Measurements from ENCODE around the gene RNF187. TPM values are rescaled to one million over a fixed set of nuclear protein-coding genes. Genes with fewer than 3 reads are reported as not detected.
A peak's percentile ranks its signal among the peaks of the same experiment; 100 is the strongest.

The RNF187 gene
- total and polyA plus RNA-seq, 4 donors, result 58.9 to 242 (median 153) TPM

- Histone ChIP-seq H3K27me3 (ENCODE audit: control insufficient read depth, insufficient read depth, low read length) (no peaks in the 10 kb centered on the region), H3K4me1 (ENCODE audit: control insufficient read depth, insufficient read depth, low read length) (peaks cover 10% of the 10 kb centered on the region), H3K4me3 (ENCODE audit: low read depth, low read length) (no peak overlapping the region), H3K9me3 (ENCODE audit: control insufficient read depth, insufficient read depth, low read length) (no peaks in the 10 kb centered on the region), H3K36me3 (ENCODE audit: control insufficient read depth, insufficient read depth, low read length) (peaks cover 67% of the 10 kb centered on the region), H3K27ac (ENCODE audit: low read depth, low read length) (no peak overlapping the region)
- 93% methylated on average over 9 of the region's 9 CpGs for WGBS (ENCODE audit: insufficient coverage)
- DNase-seq (ENCODE audit: low read depth in 4 of 6, low spot score in 6 of 6), result no peak
Measured at GRCh38 chr1:228494044-228494353, 6.8 kb downstream of the RNF187 start.

- no peak overlapping the region for H3K4me3 ChIP-seq (ENCODE audit: low read depth, low read length)
- peaks cover 6% of the 10 kb centered on the region for H3K4me1 ChIP-seq (ENCODE audit: control insufficient read depth, insufficient read depth, low read length)
- peaks cover 64% of the 10 kb centered on the region for H3K36me3 ChIP-seq (ENCODE audit: control insufficient read depth, insufficient read depth, low read length)
- H3K9me3 ChIP-seq (ENCODE audit: control insufficient read depth, insufficient read depth, low read length), result no peaks in the 10 kb centered on the region
- 100% methylated on average over 1 of the region's 7 CpGs for WGBS (ENCODE audit: insufficient coverage)
- no peaks in the 10 kb centered on the region for H3K27me3 ChIP-seq (ENCODE audit: control insufficient read depth, insufficient read depth, low read length)
- no peak overlapping the region for H3K27ac ChIP-seq (ENCODE audit: low read depth, low read length)
- no peak for DNase-seq (ENCODE audit: low read depth in 4 of 6, low spot score in 6 of 6)
Measured at GRCh38 chr1:228494391-228494790, 7.2 kb downstream of the RNF187 start.

DNA sequence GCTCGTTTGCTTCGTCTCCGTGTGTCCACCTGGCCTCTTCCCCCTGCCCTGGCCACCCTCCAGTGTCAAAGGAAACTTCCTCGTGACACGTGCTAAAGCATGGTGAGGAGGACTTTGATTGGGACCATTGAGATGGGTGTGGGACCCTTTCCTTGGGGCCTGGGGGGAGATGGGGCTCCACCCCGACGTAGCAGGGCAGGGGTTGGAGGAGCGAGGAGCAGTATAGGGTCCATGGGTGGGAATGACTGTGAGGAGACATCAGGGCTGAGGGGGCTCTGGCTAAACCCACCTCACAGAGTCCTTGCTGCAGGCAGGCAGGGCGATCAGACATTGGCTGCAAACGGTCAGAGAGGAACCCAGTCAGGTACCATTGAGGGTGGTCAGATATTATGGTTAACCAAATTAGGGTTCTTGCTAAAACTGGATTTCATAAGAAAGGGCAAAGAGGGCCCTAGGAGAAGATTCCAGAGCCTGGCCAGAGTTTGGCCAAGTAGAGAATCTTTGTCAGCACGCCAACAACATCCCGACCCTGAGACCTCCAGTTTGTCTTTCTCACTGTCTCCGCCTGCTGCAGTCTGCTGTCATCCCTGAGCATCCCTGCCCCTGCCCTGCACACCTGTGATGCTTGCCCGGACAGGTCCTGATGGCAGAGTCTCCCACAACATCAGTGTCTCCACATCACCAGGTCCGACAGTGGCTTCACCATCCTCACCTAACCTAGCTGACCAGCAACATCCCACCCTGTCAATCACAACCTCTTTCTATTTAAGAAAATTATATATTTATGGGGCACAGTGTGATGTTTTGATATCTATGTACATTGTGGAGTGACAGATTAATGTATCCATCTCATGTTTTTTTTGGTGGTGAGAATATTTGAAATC is 8.0 kb downstream of the RNF187 start:
- Histone ChIP-seq H3K4me1 (ENCODE audit: control insufficient read depth, insufficient read depth, low read length) (peaks cover 3% of the 10 kb centered on the region), H3K27me3 (ENCODE audit: control insufficient read depth, insufficient read depth, low read length) (no peaks in the 10 kb centered on the region), H3K27ac (ENCODE audit: low read depth, low read length) (no peak overlapping the region), H3K36me3 (ENCODE audit: control insufficient read depth, insufficient read depth, low read length) (peaks cover 55% of the 10 kb centered on the region), H3K9me3 (ENCODE audit: control insufficient read depth, insufficient read depth, low read length) (no peaks in the 10 kb centered on the region), H3K4me3 (ENCODE audit: low read depth, low read length) (no peak overlapping the region)
- 96% methylated on average over 9 of the region's 15 CpGs for WGBS (ENCODE audit: insufficient coverage)
- DNase-seq (ENCODE audit: low read depth in 4 of 6, low spot score in 6 of 6), result no peak

DNA sequence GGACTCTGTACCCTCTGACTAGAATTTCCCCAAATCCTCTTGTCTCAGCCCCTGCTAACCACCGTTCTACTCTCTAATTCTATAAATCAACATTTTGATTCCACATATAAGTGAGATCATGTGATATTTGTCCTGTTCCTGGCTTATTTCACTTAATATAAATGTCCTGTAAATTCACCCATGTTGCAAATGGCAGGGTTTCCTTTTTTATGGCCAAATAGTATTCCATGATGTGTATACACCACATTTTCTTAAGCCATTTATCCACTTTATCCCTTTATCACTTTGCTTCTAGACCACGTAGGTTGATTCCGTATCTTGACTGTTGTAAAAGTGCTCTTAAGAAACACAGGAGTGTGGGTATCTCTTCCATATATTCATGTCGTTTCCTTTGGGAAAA is 8.9 kb downstream of the RNF187 start:
- DNase-seq (ENCODE audit: low read depth in 4 of 6, low spot score in 6 of 6), result no peak
- no peak overlapping the region for H3K27ac ChIP-seq (ENCODE audit: low read depth, low read length)
- WGBS (ENCODE audit: insufficient coverage), result no CpG with 5 or more reads among the region's 4 CpGs
- H3K27me3 ChIP-seq (ENCODE audit: control insufficient read depth, insufficient read depth, low read length), result no peaks in the 10 kb centered on the region
- peaks cover 6% of the 10 kb centered on the region for H3K4me1 ChIP-seq (ENCODE audit: control insufficient read depth, insufficient read depth, low read length)
- H3K9me3 ChIP-seq (ENCODE audit: control insufficient read depth, insufficient read depth, low read length), result no peaks in the 10 kb centered on the region
- peaks cover 47% of the 10 kb centered on the region for H3K36me3 ChIP-seq (ENCODE audit: control insufficient read depth, insufficient read depth, low read length)
- no peak overlapping the region for H3K4me3 ChIP-seq (ENCODE audit: low read depth, low read length)

DNA sequence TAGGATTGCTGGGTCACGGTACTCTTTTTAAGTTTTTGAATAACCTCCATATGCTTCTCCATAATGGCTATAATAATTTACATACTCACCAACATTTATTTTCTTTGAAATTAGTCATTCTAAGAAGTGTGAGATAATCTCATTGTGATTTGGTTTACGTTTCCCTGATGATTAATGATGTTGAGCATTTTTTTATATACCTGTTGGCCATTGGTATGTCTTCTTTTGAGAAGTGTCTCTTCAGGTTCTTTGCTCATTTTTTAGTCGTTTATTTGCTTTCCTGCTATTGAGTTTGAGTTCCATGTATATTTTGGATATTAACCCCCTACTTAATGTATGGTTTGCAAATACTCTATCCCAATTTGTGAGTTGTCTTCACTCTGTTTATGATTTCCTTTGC is 9.3 kb downstream of the RNF187 start:
- H3K27me3 ChIP-seq (ENCODE audit: control insufficient read depth, insufficient read depth, low read length), result no peaks in the 10 kb centered on the region
- no peak overlapping the region for H3K27ac ChIP-seq (ENCODE audit: low read depth, low read length)
- H3K4me3 ChIP-seq (ENCODE audit: low read depth, low read length), result no peak overlapping the region
- H3K9me3 ChIP-seq (ENCODE audit: control insufficient read depth, insufficient read depth, low read length), result no peaks in the 10 kb centered on the region
- H3K36me3 ChIP-seq (ENCODE audit: control insufficient read depth, insufficient read depth, low read length), result peaks cover 42% of the 10 kb centered on the region
- no CpG with 5 or more reads among the region's 3 CpGs for WGBS (ENCODE audit: insufficient coverage)
- peaks cover 10% of the 10 kb centered on the region for H3K4me1 ChIP-seq (ENCODE audit: control insufficient read depth, insufficient read depth, low read length)
- no peak for DNase-seq (ENCODE audit: low read depth in 4 of 6, low spot score in 6 of 6)

DNA sequence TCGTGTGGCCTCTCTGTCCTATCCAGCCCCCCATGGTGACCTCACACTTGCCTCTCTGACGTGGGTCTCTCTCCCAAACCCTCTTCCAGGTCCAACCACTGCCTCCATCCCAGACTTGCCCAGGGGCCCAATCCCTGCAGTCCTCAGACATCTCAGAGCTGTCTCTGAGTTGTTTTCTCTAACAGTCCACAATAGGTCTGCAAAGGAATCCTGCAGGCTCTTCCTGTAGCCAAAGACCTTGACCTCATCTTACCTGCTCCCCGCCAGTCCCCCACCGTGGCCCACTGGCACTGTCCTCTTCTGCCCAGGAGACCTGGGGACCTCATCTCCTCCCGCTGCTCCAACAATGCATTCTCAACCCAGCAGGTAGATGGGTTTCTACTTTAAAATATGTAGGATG is 10.0 kb downstream of the RNF187 start:
- peaks cover 39% of the 10 kb centered on the region for H3K36me3 ChIP-seq (ENCODE audit: control insufficient read depth, insufficient read depth, low read length)
- H3K4me3 ChIP-seq (ENCODE audit: low read depth, low read length), result no peak overlapping the region
- H3K27ac ChIP-seq (ENCODE audit: low read depth, low read length), result no peak overlapping the region
- WGBS (ENCODE audit: insufficient coverage), result 54% methylated on average over 2 of the region's 5 CpGs
- H3K27me3 ChIP-seq (ENCODE audit: control insufficient read depth, insufficient read depth, low read length), result no peaks in the 10 kb centered on the region
- no peak for DNase-seq (ENCODE audit: low read depth in 4 of 6, low spot score in 6 of 6)
- H3K4me1 ChIP-seq (ENCODE audit: control insufficient read depth, insufficient read depth, low read length), result peaks cover 11% of the 10 kb centered on the region
- H3K9me3 ChIP-seq (ENCODE audit: control insufficient read depth, insufficient read depth, low read length), result no peaks in the 10 kb centered on the region

- H3K4me3 ChIP-seq (ENCODE audit: low read depth, low read length), result no peak overlapping the region
- H3K27ac ChIP-seq (ENCODE audit: low read depth, low read length), result no peak overlapping the region
- H3K4me1 ChIP-seq (ENCODE audit: control insufficient read depth, insufficient read depth, low read length), result peaks cover 11% of the 10 kb centered on the region
- DNase-seq (ENCODE audit: low read depth in 4 of 6, low spot score in 6 of 6), result no peak
- peaks cover 34% of the 10 kb centered on the region for H3K36me3 ChIP-seq (ENCODE audit: control insufficient read depth, insufficient read depth, low read length)
- WGBS (ENCODE audit: insufficient coverage), result 80% methylated on average over 6 of the region's 8 CpGs
- no peaks in the 10 kb centered on the region for H3K27me3 ChIP-seq (ENCODE audit: control insufficient read depth, insufficient read depth, low read length)
- H3K9me3 ChIP-seq (ENCODE audit: control insufficient read depth, insufficient read depth, low read length), result no peaks in the 10 kb centered on the region
Measured at GRCh38 chr1:228497817-228498216, 10.6 kb downstream of the RNF187 start.

DNA sequence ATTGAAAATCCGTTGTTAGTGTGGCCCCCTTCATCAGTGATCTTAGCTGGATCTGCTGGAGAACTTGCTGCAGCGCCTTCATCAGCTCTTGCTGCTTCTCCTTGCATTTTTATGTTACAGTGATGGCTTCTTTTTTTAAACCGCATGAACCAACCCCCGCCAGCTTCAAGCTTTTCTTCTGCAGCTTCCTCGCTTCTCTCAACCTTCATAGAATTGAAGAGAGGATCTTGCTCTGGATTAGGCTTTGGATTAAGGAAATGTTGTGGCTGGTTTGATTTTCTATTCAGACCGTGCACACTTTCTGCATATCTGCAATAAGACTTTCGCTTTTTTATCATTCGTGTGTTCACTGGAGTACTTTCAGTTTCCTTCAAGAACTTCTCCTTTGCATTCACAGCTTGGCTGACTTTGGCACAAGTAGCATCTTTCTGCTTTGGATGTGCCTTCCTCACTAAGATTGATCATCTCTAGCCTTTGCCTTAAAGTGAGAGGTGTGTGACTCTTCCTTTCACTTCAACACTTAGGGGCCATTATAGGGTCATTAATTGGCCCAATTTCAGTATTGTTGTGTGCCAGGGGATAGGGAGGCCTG is 13.1 kb downstream of the RNF187 start:
- peaks cover under 1% of the 10 kb centered on the region for H3K27me3 ChIP-seq (ENCODE audit: control insufficient read depth, insufficient read depth, low read length)
- H3K9me3 ChIP-seq (ENCODE audit: control insufficient read depth, insufficient read depth, low read length), result no peaks in the 10 kb centered on the region
- 76% methylated on average over 3 of the region's 8 CpGs for WGBS (ENCODE audit: insufficient coverage)
- DNase-seq (ENCODE audit: low read depth in 4 of 6, low spot score in 6 of 6), result no peak
- H3K4me1 ChIP-seq (ENCODE audit: control insufficient read depth, insufficient read depth, low read length), result peaks cover 11% of the 10 kb centered on the region
- H3K36me3 ChIP-seq (ENCODE audit: control insufficient read depth, insufficient read depth, low read length), result peaks cover 10% of the 10 kb centered on the region
- H3K4me3 ChIP-seq (ENCODE audit: low read depth, low read length), result no peak overlapping the region
- no peak overlapping the region for H3K27ac ChIP-seq (ENCODE audit: low read depth, low read length)

GRCh38 chr1:228500901-228501871 is 14.0 kb downstream of the RNF187 start:
- H3K27ac ChIP-seq (ENCODE audit: low read depth, low read length), result no peak overlapping the region
- H3K4me3 ChIP-seq (ENCODE audit: low read depth, low read length), result peak overlapping the region; percentile 9
- H3K36me3 ChIP-seq (ENCODE audit: control insufficient read depth, insufficient read depth, low read length), result peaks cover 6% of the 10 kb centered on the region
- peaks cover 11% of the 10 kb centered on the region for H3K4me1 ChIP-seq (ENCODE audit: control insufficient read depth, insufficient read depth, low read length)
- H3K27me3 ChIP-seq (ENCODE audit: control insufficient read depth, insufficient read depth, low read length), result peaks cover 2% of the 10 kb centered on the region
- H3K9me3 ChIP-seq (ENCODE audit: control insufficient read depth, insufficient read depth, low read length), result no peaks in the 10 kb centered on the region
- peak in 5 of 6 donors; percentile 49 to 94 (median 64) for DNase-seq (ENCODE audit: low read depth in 4 of 6, low spot score in 6 of 6)
- WGBS (ENCODE audit: insufficient coverage), result 41% methylated on average over 13 of the region's 23 CpGs

Measured in spinal cord (tissue), 10 donors.